GM06990 (cell line): ENCODE measurements around the gene FMN2.
A peak's percentile ranks its signal among the peaks of the same experiment; 100 is the strongest.

Experiments used
- DNase-seq: peaks from one replicate; pipeline ENCODE4 v3.0.0-alpha.2; 2011; ENCODE audit not compliant: insufficient read length; ENCODE audit errors: extremely low read depth
- H3K27me3 ChIP-seq: replicated peaks from 2 replicates; pipeline ENCODE4 v1.6.0; 2011; ENCODE audit warnings: low read length; ENCODE audit not compliant: control insufficient read depth, insufficient read depth
- H3K36me3 ChIP-seq: 2 replicates; pipeline ENCODE4 v1.5.1; 2011; ENCODE audit warnings: low read length; ENCODE audit not compliant: control insufficient read depth, insufficient read depth
- H3K4me3 ChIP-seq: replicated peaks from 2 replicates; pipeline ENCODE4 v1.5.1; 2011; ENCODE audit warnings: low read depth, mild to moderate bottlenecking, control low read depth, low read length
- TF ChIP-seq, protein P1 (sequence below): IDR thresholded peaks from 2 replicates; pipeline ENCODE4 v1.5.1; 2011; ENCODE audit warnings: low read length, control low read depth, mild to moderate bottlenecking, inconsistent platforms; ENCODE audit not compliant: insufficient read depth, poor library complexity, severe bottlenecking

Gene FMN2

DNA sequence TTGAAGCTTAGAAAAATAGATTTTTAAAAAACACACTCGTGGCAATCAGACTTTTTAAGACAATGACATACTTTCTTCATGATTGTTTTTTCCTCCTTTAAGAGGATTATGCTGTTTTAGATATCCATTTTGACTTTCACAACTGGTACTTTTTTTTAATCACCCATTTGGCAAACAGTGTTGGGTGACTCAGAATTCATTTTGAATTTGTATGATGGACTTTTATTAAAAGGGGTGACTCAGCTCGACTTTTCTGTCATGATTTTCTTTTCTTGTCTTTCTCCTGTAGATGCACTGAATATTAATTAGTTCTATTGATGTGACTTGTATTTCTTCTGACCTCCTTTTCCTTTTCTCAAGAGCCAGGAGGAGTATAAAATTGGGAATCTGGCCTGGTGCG is 44.7 kb downstream of the FMN2 start:
- no peaks in the 10 kb centered on the region for H3K27me3 ChIP-seq
- no peak for DNase-seq
- H3K4me3 ChIP-seq, result no peak overlapping the region
- no peaks in the 10 kb centered on the region for H3K36me3 ChIP-seq
- TF ChIP-seq, protein P1, sequence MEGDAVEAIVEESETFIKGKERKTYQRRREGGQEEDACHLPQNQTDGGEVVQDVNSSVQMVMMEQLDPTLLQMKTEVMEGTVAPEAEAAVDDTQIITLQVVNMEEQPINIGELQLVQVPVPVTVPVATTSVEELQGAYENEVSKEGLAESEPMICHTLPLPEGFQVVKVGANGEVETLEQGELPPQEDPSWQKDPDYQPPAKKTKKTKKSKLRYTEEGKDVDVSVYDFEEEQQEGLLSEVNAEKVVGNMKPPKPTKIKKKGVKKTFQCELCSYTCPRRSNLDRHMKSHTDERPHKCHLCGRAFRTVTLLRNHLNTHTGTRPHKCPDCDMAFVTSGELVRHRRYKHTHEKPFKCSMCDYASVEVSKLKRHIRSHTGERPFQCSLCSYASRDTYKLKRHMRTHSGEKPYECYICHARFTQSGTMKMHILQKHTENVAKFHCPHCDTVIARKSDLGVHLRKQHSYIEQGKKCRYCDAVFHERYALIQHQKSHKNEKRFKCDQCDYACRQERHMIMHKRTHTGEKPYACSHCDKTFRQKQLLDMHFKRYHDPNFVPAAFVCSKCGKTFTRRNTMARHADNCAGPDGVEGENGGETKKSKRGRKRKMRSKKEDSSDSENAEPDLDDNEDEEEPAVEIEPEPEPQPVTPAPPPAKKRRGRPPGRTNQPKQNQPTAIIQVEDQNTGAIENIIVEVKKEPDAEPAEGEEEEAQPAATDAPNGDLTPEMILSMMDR, result no peak

DNA sequence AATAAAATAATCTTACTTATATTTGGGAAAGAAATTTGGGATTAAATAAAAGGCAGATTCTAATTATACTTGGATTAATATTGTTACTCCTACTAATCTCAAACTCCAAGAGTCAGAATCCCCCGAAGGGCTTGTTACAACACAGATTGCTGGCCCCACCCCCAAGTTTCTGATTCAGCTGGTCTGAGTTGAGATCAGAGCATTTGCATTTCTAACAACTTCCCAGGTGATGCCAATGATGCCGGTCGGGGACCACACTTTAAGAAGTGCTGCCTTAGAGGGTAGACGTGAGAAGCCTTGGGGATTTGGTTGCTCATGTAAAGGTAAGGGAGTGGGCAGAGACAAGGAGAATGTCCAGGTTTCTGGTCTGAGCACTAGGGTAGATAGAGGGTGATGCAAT is 47.2 kb downstream of the FMN2 start:
- Histone ChIP-seq H3K36me3 (no peaks in the 10 kb centered on the region), H3K4me3 (no peak overlapping the region), H3K27me3 (no peaks in the 10 kb centered on the region)
- TF ChIP-seq, protein P1, result no peak
- DNase-seq, result no peak

DNA sequence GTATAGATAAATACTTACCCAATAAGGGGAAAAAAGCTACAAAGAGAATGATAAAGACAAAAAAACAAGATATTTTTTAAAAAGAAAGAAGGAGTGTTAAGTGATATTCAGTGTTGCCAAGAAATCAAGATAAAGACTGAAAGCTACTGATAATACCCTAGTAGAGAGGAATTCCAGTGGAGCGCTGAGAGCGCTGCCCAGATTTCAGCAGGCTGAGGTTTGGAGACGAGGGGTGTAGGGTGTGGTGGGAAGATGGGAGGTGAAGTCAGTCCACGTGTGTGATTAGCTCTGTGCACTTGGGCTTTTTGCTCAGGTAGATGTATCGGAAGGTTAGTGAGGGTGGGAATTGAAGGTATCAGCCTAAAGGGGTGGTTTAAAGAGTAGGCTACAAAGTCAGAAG is 47.8 kb downstream of the FMN2 start:
- no peak overlapping the region for H3K4me3 ChIP-seq
- TF ChIP-seq, protein P1, result no peak
- H3K36me3 ChIP-seq, result no peaks in the 10 kb centered on the region
- H3K27me3 ChIP-seq, result no peaks in the 10 kb centered on the region
- no peak for DNase-seq

DNA sequence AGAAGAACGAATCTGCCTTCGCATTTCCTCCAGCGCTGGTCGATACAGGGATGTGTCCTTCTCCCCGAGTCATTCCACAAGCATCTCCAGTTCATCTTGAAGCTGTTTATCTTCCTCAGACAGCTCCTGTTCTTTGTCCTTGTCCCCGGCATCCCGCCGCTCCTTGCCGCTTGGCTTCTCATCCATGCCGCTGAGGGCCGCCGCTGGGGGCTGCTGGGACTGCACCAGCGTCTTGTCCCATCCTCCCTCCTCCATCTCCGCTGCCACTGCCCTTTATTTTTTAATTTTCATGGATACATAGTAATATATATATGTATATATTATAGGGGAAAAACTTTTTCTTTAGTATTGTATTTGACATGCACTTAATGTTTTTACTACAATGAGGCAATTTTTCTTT is 53.4 kb downstream of the FMN2 start:
- TF ChIP-seq, protein P1, result no peak
- DNase-seq, result no peak
- Histone ChIP-seq H3K4me3 (no peak overlapping the region), H3K36me3 (no peaks in the 10 kb centered on the region), H3K27me3 (no peaks in the 10 kb centered on the region)

DNA sequence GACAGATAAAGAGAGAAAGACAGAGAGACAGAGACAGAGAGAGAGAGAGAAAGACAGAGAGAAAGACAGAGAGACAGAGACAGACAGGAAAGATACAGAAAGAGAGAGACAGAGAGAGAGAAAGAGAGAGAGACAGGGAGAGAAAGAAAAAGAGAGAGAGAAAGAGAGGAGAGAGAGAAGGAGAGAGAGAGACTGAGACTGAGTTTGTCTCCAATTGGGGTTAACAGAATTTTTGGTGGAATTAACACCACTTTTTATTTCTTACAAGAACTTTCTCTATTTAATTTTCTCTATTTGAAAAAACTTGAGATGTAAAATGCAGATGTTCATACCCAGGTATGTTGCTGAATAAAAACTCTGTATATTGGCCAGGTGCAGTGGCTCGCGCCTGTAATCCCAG is 56.6 kb downstream of the FMN2 start:
- no peaks in the 10 kb centered on the region for H3K36me3 ChIP-seq
- no peak for DNase-seq
- H3K4me3 ChIP-seq, result no peak overlapping the region
- TF ChIP-seq, protein P1, result no peak
- H3K27me3 ChIP-seq, result no peaks in the 10 kb centered on the region

DNA sequence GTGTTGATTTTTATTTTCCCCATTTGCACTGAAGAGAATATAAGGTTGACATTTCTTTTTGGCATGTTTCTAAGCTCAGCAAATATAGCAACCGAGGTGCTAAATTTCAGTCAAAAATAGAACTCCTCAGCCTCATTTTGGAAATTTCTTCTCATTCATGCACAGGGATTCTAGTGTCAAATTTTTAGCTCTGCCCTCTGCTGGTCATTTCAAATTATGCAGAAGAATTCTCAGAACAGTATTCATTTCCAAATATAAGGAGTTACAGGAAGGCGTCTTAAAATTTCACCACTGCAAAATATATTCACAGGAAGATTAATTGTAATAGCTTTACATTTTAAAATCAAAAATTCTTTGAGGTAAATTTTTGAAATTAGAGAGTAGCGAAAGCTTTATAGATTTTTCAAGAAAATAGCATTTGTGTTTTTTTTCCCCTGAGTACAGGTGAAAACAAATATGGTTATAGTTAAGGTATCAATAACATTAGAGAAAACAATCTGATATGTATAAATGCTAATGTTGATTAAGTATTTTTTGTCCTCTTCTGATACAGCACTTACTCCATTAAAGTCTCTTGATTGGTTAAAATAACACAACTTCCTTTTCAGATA is 57.9 kb downstream of the FMN2 start:
- DNase-seq, result no peak
- TF ChIP-seq, protein P1, result peak; percentile 60
- H3K36me3 ChIP-seq, result no peaks in the 10 kb centered on the region
- no peaks in the 10 kb centered on the region for H3K27me3 ChIP-seq
- no peak overlapping the region for H3K4me3 ChIP-seq
